ENCODE data around the gene KCNJ14.

Gene KCNJ14

DNA sequence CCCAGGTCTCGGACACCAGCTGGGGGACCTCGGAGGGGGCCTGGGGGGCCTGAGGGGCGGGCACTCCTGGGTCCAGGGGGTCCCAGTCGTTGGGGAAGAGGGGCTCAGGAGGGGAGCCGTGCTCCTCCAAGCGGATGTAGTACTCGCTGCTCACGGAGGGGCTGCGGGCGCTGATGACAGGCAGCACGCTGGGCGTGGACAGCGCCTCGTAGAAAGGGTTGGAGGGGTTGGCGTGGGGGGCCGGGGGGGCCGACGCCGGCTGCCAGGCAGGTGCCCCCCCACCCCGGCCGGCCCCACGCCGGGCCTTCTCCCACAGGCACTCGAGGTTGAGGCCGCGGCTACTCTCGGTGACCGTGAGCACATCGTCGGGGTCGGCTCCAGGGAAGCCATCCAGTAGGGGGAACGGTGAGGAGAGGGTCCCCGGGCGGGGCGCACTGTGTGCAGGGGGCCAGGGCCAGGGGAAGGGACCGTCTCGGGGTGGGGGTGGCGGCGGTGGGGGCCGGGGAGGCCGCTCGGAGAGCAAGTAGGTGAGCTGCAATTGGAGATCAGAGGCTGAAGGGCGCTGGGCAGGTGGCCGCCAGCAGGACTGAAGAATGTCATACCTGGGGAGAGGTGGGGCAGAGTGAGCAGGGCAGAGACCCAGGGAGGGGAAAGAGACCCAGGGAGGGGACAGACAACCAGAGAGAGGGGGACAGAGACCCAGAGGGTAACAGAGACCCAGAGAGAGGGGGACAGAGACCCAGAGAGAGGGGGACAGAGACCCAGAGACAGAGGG is 44.1 kb downstream of the KCNJ14 start:
- Histone ChIP-seq H3K4me1 (ENCODE audit: control insufficient read depth in 2 of 2, insufficient read depth in 1 of 2, low read depth in 1 of 2, low read length in 2 of 2) (peaks cover 2 to 13% of the 10 kb centered on the region in 2 donors), H3K36me3 (replicated peaks in 1 of 2; ENCODE audit: control insufficient read depth in 2 of 2, insufficient read depth in 2 of 2, low read length in 2 of 2) (no peaks in the 10 kb centered on the region), H3K27me3 (ENCODE audit: control insufficient read depth in 3 of 3, insufficient read depth in 3 of 3, low read depth in 1 of 3, low read length in 3 of 3) (peaks cover 0 to 48% (median 3%) of the 10 kb centered on the region in 3 experiments), H2BK5ac (ENCODE audit: low read length) (no peak overlapping the region), H3K23ac (ENCODE audit: low read depth, low read length, poor library complexity) (no peak overlapping the region), H3K9ac (ENCODE audit: low read depth, low read length, poor library complexity) (no peak overlapping the region), H3K79me1 (ENCODE audit: low read depth, low read length) (no peaks in the 10 kb centered on the region), H3K4ac (ENCODE audit: low read length) (no peak overlapping the region), H3K4me2 (ENCODE audit: insufficient read depth, low read length, poor library complexity, severe bottlenecking) (no peak overlapping the region), H2BK15ac (ENCODE audit: low read length) (no peak overlapping the region), H3K4me3 (ENCODE audit: low read length in 2 of 2) (no peak overlapping the region), H2AFZ (ENCODE audit: low read length) (no peak overlapping the region), H3K14ac (ENCODE audit: low read length) (no peak overlapping the region), H3K9me3 (replicated peaks in 1 of 2; ENCODE audit: control insufficient read depth in 2 of 2, insufficient read depth in 1 of 2, low read depth in 1 of 2, low read length in 2 of 2) (peaks cover 0 to 1% of the 10 kb centered on the region in 2 donors), H3K18ac (ENCODE audit: low read length) (no peak overlapping the region), H4K91ac (ENCODE audit: low read depth, low read length, poor library complexity) (no peak overlapping the region), H2BK12ac (ENCODE audit: low read length) (no peak overlapping the region), H2AK5ac (ENCODE audit: low read depth, low read length) (no peak overlapping the region), H4K8ac (ENCODE audit: low read depth, low read length) (no peak overlapping the region), H3K27ac (replicated peaks; ENCODE audit: low read length) (no peak overlapping the region), H2BK120ac (ENCODE audit: low read depth, low read length) (no peak overlapping the region)
- DNase-seq (ENCODE audit: low spot score) = no peak
- no CpG with 5 or more reads among the region's 44 CpGs for WGBS, 2 donors (ENCODE audit: extremely low coverage in 2 of 2, insufficient read length in 2 of 2, insufficient replicate concordance in 1 of 2)

DNA sequence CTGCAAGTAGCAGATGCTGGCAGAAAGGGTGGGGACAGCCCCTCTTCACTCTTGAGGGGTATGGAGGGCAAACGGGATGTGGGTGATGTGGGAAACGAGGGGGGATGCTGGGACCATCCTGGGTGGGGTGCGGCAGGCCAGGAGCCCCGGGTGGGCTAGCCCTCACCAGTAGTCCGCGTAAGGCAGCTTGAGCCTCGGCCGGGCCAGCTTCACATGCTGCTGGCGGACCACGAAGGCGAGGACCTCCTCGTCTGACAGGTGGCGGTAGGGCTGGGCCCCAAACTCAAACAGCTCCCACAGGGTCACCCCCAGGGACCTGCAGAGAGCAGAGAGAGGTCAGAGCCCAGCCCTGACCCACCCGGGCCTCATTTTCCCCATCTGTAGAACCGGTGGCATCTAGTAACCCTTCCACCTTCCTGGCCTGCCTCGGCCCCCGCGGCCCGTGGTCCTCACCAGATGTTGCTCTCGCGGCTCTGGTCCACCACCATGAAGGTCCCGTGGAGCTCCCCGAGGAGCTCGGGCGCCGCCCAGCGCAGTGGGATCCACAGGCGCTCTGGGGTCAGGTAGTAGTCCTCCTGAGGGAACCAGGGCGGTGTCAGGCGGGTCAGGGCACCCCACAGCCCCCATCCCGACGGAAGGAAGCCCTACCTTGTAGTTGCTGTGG is 45.6 kb downstream of the KCNJ14 start:
- Histone ChIP-seq H3K27me3 (ENCODE audit: control insufficient read depth in 3 of 3, insufficient read depth in 3 of 3, low read depth in 1 of 3, low read length in 3 of 3) (peaks cover 0 to 39% (median 0%) of the 10 kb centered on the region in 3 experiments), H2BK5ac (ENCODE audit: low read length) (peak overlapping the region; percentile 9), H4K8ac (ENCODE audit: low read depth, low read length) (no peak overlapping the region), H3K4ac (ENCODE audit: low read length) (no peak overlapping the region), H3K4me2 (ENCODE audit: insufficient read depth, low read length, poor library complexity, severe bottlenecking) (peak overlapping the region; percentile 79), H3K9ac (ENCODE audit: low read depth, low read length, poor library complexity) (peak overlapping the region; percentile 72), H3K4me1 (ENCODE audit: control insufficient read depth in 2 of 2, insufficient read depth in 1 of 2, low read depth in 1 of 2, low read length in 2 of 2) (peaks cover 0 to 12% of the 10 kb centered on the region in 2 donors), H3K9me3 (replicated peaks in 1 of 2; ENCODE audit: control insufficient read depth in 2 of 2, insufficient read depth in 1 of 2, low read depth in 1 of 2, low read length in 2 of 2) (peaks cover 0 to 1% of the 10 kb centered on the region in 2 donors), H3K23ac (ENCODE audit: low read depth, low read length, poor library complexity) (peak overlapping the region; percentile 92), H2BK12ac (ENCODE audit: low read length) (peak overlapping the region; percentile 98), H2AK5ac (ENCODE audit: low read depth, low read length) (peak overlapping the region; percentile 99), H3K27ac (replicated peaks; ENCODE audit: low read length) (peak overlapping the region; percentile 69), H3K18ac (ENCODE audit: low read length) (peak overlapping the region; percentile 95), H2BK15ac (ENCODE audit: low read length) (peak overlapping the region; percentile 71), H3K14ac (ENCODE audit: low read length) (peak overlapping the region; percentile 99), H2BK120ac (ENCODE audit: low read depth, low read length) (no peak overlapping the region), H3K36me3 (replicated peaks in 1 of 2; ENCODE audit: control insufficient read depth in 2 of 2, insufficient read depth in 2 of 2, low read length in 2 of 2) (no peaks in the 10 kb centered on the region), H2AFZ (ENCODE audit: low read length) (no peak overlapping the region), H4K91ac (ENCODE audit: low read depth, low read length, poor library complexity) (peak overlapping the region; percentile 95), H3K79me1 (ENCODE audit: low read depth, low read length) (no peaks in the 10 kb centered on the region), H3K4me3 (ENCODE audit: low read length in 2 of 2) (peak overlapping the region in 1 of 2 donors; percentile 72)
- DNase-seq (ENCODE audit: low spot score) = no peak
- no CpG with 5 or more reads among the region's 32 CpGs for WGBS, 2 donors (ENCODE audit: extremely low coverage in 2 of 2, insufficient read length in 2 of 2, insufficient replicate concordance in 1 of 2)

DNA sequence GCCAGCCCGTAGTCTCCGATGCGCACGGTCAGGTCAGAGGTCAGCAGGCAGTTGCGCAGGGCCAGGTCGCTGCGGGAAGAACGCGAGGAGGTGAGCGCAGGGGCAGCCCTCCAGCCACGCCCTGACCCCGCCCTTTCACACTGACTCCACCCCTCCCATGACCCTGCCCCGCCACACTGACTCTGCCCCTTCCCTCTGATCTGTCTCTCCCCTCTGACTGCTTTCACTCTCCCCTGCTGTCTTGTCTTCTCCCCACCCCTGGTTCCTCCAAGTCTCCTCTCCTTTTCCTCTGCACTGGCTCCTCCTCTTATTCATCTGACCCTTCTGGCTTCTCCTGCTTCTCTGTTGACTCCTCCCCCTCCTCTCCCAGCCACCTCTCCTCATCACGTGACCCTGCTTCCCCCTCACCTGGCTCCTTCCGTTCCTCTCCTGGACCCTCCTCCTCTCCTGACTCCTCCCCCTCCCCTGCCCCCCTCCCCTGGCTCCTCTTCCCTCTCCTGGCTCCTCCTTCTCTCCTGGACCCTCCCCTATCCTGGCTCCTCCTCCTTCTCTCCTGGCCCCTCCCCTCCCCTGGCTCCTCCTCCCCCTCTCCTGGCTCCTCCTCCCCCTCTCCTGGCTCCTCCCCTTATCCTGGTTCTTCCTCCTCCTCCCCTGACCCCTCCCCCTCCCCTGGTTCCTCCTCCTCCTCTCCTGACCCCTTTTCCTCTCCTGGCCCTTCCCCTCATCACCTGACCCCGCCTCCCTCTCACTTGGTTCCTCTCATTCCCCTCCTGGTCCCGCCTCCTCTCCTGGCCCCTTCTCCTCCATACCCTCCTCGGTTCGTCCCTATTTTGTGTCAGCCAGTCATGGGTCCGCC is 46.3 kb downstream of the KCNJ14 start:
- peak overlapping the region; percentile 49 for H2AFZ ChIP-seq (ENCODE audit: low read length)
- H3K4me3 ChIP-seq (ENCODE audit: low read length in 2 of 2) = peak overlapping the region in 1 of 2 donors; percentile 72
- peak overlapping the region; percentile 72 for H3K9ac ChIP-seq (ENCODE audit: low read depth, low read length, poor library complexity)
- peak overlapping the region; percentile 99 for H2AK5ac ChIP-seq (ENCODE audit: low read depth, low read length)
- no peak overlapping the region for H4K8ac ChIP-seq (ENCODE audit: low read depth, low read length)
- H3K79me1 ChIP-seq (ENCODE audit: low read depth, low read length) = no peaks in the 10 kb centered on the region
- peak overlapping the region; percentile 98 for H2BK12ac ChIP-seq (ENCODE audit: low read length)
- peak overlapping the region; percentile 99 for H3K14ac ChIP-seq (ENCODE audit: low read length)
- peak overlapping the region; percentile 69 for H3K27ac ChIP-seq (replicated peaks; ENCODE audit: low read length)
- H3K23ac ChIP-seq (ENCODE audit: low read depth, low read length, poor library complexity) = peak overlapping the region; percentile 92
- peak; percentile 96 for DNase-seq (ENCODE audit: low spot score)
- H3K4me1 ChIP-seq (ENCODE audit: control insufficient read depth in 2 of 2, insufficient read depth in 1 of 2, low read depth in 1 of 2, low read length in 2 of 2) = peaks cover 0 to 12% of the 10 kb centered on the region in 2 donors
- no CpG with 5 or more reads among the region's 20 CpGs for WGBS, 2 donors (ENCODE audit: extremely low coverage in 2 of 2, insufficient read length in 2 of 2, insufficient replicate concordance in 1 of 2)
- no peak overlapping the region for H2BK5ac ChIP-seq (ENCODE audit: low read length)
- no peak overlapping the region for H2BK120ac ChIP-seq (ENCODE audit: low read depth, low read length)
- peak overlapping the region; percentile 95 for H4K91ac ChIP-seq (ENCODE audit: low read depth, low read length, poor library complexity)
- H3K9me3 ChIP-seq (replicated peaks in 1 of 2; ENCODE audit: control insufficient read depth in 2 of 2, insufficient read depth in 1 of 2, low read depth in 1 of 2, low read length in 2 of 2) = peaks cover 0 to 1% of the 10 kb centered on the region in 2 donors
- H3K36me3 ChIP-seq (replicated peaks in 1 of 2; ENCODE audit: control insufficient read depth in 2 of 2, insufficient read depth in 2 of 2, low read length in 2 of 2) = no peaks in the 10 kb centered on the region
- H3K4me2 ChIP-seq (ENCODE audit: insufficient read depth, low read length, poor library complexity, severe bottlenecking) = peak overlapping the region; percentile 79
- H3K27me3 ChIP-seq (ENCODE audit: control insufficient read depth in 3 of 3, insufficient read depth in 3 of 3, low read depth in 1 of 3, low read length in 3 of 3) = peaks cover 0 to 38% (median 0%) of the 10 kb centered on the region in 3 experiments
- no peak overlapping the region for H3K4ac ChIP-seq (ENCODE audit: low read length)
- H2BK15ac ChIP-seq (ENCODE audit: low read length) = peak overlapping the region; percentile 71
- peak overlapping the region; percentile 95 for H3K18ac ChIP-seq (ENCODE audit: low read length)

Measured in neuronal stem cell (in vitro differentiated cells).